Right forelimb (tissue), 1 donor: Measurements from ENCODE around the gene SRPK3.
"Not testable (repeated sequence)": the region's sequence is repeated elsewhere in the genome, so short reads cannot be mapped to it uniquely, and the experiment has no call there.

ENCODE experiments used
- DNase-seq: peaks from one replicate; pipeline ENCODE4 v3.0.0-alpha.2; 2018

SRPK3 gene, protein sequence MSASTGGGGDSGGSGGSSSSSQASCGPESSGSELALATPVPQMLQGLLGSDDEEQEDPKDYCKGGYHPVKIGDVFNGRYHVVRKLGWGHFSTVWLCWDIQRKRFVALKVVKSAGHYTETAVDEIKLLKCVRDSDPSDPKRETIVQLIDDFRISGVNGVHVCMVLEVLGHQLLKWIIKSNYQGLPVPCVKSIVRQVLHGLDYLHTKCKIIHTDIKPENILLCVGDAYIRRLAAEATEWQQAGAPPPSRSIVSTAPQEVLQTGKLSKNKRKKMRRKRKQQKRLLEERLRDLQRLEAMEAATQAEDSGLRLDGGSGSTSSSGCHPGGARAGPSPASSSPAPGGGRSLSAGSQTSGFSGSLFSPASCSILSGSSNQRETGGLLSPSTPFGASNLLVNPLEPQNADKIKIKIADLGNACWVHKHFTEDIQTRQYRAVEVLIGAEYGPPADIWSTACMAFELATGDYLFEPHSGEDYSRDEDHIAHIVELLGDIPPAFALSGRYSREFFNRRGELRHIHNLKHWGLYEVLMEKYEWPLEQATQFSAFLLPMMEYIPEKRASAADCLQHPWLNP

DNA sequence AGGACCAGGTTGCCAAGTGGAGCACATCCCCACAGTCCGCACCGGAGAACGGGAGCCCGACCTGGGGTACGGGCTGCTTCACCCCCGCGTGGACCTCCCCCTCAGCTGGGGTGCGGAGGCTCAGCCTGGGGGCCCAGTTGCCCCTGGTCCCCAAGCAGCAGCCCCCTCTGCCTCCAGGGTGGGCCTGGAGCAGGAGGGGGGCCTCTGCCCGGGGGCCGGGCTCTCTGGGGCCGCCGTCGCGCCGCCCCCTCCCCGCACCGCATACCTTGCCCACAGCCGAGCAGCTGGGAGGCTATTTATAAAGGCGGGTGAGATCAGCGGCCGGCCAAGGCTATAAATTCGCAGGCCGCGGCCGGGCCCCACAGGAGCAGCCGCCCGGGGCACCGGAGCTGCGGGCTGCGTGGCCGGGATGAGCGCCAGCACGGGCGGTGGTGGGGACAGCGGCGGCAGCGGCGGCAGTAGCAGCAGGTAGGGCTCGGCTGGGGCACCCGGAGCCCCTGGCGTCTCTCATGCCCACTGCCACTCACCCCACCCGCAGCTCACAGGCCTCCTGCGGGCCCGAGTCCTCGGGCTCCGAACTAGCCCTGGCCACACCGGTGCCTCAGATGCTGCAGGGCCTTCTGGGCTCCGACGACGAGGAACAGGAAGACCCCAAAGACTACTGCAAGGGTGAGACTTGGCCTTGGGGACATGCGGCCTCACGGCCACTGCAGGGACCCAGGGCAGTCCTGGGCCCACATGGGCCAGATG, at the start of gene SRPK3:
Gene SRPK3 (plus strand): TSS at position 364 of the 750 bp plus-strand sequence. CDS start 46 bp downstream, at position 410.
- DNase-seq: peak; percentile 54

DNA sequence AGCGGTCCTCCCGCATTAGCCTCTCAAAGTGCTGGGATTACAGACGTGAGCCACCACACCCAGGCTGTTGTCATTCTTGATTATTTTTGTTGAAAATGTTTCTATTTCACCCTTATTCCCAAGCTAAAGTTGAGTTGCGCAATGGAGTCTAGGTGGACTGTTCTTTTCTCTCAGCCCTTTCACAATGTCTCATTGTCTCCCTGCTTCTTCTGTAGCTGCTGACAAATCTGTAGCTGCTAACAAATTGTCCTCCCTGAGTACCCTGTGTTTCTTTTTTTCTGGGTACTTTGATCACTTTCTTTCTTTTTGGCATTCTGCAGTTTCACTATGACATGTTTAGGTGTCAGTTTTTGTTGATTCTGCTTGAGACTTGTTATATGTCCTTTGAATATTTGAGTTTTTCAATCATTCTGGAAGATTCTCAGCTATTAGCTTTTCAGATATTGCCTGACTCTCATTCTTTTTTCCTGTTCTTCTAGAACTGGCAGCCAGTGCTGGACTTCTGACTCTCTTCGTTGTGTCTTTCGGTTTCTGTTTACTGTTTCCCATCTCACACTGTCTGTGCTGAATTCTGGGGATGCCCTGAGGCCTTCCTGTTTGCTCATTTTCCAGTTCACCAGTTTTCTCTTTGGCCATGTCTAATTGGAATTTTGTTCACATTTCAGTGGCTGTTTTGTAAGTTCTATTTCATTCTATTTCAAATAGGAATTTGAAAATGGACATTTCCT, 49.6 kb upstream of the SRPK3 start:
- DNase-seq: no peak

DNA sequence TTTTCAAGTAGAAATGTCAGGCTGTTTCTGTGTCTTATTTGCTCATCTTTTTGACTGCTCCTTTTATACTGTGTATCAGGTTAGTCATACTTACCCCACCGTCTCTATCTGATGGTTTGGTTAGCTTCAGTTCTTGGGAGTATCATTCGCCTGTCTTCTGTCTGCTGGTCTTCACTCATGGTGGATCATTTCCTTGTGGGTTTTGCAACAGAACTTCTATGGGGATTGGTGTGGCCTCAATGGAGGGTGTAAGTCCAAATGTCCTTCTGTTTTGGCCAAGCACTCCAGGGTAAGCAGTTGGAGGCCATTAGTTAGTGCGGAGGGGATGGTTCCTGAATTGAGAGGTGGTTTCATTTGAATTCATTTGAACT, 49.0 kb upstream of the SRPK3 start:
- DNase-seq: no peak

DNA sequence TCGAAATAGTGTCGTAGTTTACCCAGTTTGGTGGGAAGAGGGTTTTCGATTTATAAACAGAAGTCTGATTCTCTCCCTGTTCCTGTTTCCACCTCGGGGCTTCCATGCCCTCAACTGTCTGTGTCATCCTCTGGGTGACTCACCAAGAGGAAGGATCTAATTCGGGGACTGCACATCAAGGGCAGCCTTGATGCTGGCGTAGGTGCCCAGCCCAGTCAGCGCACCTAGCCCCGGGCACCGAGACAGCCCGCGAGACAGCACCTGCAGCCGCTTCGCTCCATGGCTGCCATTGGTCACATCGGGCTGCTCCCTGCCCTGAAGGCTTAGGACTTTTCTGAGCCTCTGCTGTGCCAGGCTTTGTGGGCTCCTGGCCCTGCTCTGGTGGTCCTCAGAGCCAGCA, 48.4 kb upstream of the SRPK3 start:
- DNase-seq: no peak

DNA sequence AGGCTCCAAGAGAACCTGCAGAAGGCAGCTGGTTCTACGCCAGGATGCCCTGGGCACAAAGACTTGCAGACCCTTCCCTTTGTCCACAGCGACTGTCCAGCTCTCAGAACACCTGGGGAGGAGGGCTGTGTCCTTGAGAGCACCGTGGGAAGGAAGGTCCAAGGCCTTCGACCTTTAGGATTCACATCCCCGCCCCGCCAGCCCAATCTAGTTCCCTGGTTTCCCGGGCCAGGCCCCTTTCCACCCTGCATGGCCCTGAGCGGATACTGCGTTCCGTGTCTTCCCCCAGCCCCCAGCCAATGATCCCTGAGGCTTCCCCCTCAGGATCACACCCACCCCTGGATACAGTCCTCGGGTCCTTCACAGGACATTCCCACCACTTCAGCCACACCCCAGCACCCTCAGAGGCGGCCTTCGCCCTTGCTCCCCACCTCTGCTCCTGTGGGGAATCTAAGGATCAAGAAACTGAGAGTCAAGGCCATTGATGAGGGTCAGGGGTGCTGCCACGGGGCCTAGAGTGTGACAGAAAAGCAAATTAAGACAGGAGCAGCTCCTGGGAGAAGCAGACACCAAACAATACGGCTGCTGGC, 47.1 kb upstream of the SRPK3 start:
- no peak for DNase-seq

DNA sequence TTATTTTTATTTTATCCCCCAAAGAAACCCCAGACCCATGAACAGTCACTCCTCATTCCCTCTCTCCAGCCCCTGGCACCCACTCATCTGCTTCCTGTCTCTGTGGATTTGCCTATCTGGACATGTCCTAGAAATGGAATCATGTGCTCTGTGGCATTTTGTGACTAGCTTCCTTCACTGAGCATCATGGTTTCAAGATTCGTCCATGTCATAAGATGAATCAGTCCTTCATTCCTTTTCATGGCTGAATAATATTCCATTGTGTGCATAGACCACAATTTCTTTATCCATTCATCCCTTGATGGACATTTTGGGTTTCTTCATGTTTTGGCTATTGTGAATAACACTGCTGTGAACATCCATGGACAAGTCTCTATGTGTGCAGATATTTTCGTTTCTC, 46.0 kb upstream of the SRPK3 start:
- no peak for DNase-seq

DNA sequence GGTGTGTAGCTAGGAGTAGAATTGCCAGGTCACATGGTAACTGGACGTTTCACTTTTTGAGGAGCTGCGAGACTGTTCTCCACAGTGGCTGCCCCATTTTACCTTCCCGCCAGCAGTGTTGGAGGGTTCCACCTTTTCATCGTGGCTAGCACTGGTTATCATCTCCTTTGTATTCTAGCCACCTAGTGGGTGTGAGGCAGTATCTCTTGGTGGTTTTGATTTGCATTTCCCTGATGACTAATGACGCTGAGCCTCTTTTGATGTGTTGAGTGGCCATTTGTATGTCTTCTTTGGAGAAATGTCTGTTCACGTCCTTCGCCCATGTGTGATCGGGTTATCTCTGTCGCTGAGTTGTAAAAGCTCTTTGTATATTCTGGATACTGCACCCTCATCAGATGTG, 45.6 kb upstream of the SRPK3 start:
- no peak for DNase-seq

DNA sequence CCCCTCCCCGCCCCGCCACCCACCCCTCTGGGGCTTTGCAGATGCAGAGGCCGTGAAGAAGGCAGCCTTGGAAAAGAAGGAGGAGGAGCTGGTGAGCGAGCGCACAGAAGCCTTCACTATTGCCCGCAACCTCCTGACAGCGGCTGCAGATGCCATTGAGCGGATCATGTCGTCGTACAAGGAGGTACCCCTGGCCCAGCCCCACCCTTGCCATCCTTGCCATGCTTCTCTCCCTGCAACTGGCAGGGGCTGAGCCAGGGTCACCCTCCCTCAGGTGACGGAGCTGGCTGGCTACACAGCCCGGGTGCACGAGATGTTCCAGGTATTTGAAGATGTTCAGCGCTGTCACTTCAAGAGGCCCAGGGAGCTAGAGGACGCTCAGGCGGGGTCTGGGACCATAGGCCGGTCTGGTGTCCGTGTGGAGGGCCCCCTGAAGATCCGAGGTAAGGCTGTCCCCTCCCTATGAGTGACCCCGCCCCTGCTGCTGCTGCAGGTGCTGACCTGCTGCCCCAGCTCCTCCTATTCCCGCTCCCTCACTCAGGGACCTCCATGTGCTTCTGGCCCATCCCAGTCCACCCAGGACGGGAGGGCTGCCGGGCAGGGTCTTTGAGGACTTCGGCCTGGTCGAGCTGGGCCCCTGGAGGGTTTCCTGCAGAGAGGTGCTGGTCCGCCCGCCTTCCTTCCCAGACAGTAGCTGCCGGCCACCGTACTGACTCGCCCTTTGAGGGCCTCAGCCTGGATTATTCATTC, 44.6 kb upstream of the SRPK3 start:
- DNase-seq: no peak

DNA sequence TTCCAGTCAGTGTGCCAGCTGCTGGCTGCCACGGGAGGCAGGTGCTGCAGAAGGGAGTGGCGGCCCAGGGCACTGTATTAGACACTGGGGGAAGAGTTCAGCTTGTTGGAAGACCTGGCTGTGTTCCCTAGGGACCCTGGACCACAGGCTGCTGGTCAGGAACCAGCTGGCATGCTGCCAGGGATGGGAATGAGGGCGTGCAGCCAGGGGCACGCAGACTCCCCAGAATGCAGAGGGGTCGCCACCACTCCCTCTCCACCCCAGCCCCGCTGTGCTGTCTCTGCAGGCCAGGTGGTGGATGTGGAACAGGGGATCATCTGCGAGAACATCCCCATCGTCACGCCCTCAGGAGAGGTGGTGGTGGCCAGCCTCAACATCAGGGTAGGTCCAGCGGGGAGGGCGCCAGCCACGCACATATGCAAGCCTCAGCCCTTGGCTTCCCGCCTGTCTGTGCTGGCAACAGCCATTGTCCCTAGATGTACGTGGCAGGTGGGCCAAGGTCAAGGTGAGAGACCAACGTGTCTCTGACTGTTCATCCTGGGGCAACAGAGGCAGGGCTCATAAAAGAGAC, 43.9 kb upstream of the SRPK3 start:
- DNase-seq: no peak

DNA sequence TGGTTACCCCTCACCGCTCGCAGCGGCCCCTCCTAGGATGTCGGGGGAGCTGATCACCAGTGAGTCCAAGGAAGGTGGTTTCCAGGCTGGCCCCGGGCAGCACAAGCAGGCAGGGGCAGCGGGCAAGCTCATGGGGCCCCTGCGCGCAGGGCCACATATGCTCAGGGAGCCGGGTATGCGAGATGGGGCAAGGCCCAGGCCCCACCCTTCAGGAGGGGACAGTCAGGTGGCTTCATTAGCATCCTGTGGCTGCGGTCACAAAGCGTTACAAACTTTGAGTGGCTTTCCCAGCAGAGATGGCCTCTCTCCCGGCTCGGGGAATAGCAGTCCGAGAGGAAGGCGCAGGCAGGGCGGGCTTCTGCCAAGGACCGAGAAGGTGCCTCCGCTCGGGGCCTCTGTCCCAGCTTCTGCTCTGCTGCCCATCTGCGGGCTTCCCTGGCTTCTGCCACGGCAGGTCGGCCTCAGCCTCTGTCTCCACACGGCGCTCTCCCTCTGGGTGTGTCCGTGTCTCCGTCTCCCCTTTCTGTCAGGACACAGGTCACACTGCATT, 42.7 kb upstream of the SRPK3 start:
- DNase-seq: no peak

DNA sequence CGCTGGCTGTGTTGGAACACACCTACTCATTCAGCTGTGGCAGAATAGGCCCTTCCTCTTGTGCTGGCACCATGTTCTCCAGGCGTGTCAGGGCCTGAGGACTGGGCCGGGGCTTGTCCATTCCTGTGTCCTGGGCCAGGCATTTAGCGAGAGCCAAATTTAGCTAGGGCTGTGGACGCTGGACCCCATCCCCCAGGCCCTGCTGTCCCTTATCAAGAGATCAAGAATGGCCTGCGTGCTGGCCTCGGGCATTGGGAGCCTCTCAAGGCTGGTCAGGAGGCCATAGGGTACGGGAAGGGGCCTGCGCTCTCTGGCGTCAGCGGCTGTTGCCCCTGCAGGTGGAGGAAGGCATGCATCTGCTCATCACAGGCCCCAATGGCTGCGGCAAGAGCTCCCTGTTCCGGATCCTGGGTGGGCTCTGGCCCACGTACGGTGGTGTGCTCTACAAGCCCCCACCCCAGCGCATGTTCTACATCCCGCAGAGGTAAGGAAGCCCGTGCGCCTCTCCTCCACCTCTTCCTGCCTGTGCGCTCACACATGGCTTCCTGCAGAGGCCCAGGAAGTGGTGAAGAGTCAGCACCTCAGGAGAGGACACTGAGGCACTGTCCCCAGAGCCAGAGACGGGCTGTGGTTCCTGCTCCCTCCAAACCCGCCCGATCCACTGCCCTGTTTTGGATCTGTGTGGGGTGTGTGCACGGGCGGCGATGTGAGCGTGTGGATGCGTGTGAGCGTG, 40.9 kb upstream of the SRPK3 start:
- no peak for DNase-seq

DNA sequence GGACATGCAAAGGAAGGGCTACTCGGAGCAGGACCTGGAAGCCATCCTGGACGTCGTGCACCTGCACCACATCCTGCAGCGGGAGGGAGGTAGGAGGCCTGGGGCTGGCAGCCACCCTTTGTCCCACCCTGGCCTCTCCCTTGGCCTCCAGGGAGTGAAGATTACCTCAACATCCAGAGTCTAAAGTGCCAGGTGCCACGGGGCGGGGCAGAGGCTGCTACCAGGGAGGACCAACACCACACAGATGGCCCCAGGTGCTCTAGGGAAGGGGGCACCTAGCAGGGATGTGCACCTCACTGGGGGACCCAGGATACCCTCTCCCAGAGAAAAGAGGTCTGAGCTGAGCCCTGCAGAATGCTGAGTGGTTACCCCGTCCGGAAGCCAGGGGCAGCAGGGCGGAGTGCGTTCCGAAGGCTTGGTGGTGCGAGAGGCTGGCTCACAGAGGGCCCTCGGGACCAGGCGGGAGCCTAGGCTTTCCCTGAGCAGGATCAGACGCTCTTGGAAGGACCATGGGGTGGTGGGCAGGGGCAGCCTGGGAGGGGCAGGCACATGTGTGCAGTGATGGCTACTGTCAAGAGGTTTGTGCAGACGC, 40.1 kb upstream of the SRPK3 start:
- no peak for DNase-seq

DNA sequence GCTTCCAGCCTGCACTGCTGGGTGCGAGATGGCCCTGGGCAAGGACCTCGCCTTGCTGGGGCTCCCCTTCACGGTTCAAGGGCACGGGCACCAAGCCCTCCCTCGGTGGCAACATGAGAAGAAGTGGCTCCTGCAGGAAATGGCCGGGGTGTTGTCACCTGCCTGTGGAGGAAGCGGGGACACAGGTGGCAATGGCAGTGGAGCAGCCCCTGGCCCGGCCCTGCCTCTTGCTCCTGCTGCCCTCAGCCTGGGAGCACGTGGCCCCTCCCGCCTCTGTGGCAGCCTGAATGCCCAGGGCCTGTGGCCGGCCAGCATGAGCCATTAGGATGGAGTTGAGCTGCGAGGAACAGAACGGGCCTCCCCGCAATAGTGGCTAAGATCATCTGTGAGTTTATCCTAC, 39.4 kb upstream of the SRPK3 start:
- DNase-seq: no peak

DNA sequence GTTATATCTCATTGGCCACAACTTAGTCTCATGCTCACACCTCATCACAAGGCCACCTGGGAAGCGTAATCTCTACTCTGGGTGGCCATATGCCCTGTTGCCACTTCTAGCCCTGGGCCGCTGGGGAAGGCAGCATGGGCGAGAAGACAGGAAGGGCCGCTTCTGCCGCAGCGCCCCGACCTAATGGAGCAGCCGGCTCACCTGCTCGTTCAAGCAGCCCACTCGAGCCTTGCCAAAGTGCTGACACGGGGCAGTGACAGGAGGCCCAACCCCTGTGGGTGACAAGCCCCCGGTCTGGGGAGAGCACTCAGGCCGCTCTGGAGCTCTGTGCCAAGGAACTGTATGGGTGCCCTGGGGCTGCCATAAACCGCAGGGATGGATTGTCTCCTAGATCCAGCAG, 38.7 kb upstream of the SRPK3 start:
- not testable (repeated sequence) for DNase-seq

DNA sequence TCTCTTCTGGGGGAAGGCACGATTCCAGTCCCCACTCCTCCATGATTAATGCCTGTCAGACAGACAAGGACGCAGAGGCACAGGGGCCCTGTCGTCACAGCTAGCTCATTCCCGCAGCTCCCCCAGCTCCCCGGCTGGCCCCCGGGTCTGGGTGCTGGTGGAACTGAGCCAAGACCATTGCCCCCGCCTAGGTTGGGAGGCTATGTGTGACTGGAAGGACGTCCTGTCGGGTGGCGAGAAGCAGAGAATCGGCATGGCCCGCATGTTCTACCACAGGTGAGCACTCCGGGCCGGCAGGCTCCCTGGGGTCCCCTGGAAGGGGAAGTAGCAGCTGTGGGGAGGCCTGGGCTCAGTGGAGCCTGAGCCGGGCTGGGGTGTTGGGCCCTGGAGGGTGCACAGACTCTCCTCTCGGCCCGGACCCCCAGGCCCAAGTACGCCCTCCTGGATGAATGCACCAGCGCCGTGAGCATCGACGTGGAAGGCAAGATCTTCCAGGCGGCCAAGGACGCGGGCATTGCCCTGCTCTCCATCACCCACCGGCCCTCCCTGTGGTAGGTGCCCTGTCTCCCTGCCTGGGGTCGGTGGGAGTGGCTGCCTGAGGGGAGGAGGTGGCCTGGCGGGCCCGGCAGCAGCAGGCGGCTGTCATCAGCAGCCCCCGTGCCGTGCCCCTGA, 37.9 kb upstream of the SRPK3 start:
- not testable (repeated sequence) for DNase-seq

DNA sequence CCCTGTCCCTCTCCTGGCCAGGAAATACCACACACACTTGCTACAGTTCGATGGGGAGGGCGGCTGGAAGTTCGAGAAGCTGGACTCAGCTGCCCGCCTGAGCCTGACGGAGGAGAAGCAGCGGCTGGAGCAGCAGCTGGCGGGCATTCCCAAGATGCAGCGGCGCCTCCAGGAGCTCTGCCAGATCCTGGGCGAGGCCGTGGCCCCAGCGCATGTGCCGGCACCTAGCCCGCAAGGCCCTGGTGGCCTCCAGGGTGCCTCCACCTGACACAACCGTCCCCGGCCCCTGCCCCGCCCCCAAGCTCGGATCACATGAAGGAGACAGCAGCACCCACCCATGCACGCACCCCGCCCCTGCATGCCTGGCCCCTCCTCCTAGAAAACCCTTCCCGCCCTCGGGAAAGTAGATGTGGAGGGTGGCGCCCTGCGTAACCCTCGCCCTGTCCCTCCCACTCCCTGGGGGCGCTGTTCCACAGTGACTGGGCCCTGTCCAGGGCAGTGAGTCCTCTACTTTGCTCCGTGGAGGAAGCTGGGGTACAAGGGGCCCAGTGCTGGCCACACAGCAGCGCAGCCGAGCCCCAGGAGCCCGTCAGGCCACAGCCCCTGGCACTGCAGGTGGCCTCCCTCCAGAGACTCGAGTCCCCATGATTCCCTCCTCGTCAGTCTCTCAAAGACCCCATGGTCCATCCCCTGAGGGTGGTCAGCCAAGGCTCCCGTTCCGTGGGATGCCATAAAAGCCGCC, 37.2 kb upstream of the SRPK3 start:
- not testable (repeated sequence) for DNase-seq

DNA sequence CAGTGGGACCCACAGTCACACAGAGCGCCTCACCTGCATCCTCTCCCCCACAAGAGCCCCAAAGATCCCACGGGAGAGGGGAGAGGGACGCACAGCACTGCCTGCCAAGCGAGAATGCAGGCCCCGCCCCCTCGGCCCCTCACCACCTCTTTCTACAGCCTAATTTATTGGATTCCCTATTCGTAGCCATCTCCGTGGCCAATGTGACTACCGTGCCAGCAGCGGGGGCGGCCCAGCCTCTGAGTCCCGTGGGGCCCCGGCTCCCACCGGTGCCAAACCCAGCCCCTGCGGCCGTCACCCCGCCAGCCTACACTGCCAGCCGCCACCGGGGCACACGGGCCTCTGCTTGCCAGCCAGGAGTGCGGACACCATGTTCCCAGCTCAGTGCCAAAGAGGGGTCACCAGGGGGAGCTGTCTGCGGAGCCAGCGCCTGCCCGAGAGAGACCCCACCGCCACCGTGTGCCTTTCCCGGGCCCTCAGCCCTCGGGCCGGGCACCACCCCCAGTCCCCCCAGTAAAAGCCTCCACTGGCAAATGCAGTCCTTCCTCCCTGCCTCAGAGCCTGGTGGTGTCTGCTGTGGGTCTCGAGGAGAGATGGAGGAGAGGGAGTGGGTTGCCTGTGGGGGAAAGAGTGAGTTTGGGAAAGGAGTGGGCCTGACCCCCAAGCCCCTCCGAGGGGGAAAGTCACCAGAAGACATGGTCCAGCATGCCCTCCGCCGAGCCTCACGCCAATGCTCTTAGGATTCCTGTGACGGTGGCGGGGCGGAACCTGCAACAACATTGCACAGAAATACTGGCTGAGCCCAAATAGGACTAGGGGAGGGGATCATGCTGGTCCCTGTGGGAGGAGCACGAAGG, 36.4 kb upstream of the SRPK3 start:
- DNase-seq: no peak

DNA sequence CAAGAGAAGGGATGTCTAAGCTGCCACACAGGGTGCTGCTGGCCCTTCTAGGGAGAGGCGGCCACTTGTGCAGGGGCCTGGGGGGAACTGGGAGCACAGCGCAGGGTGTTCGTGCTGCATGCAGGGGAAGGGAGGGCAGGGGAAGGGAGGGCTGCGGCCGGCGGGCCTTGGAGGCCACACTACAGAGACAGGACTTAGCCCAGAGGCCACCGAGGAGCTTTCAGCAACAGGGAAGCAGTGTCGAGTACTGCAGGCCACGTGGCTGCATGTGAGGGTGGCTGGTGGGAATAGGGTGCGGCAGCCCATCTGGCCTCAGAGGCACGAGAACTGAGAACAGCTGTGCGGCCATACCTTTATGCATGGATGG, 35.8 kb upstream of the SRPK3 start:
- not testable (repeated sequence) for DNase-seq
